Activated gamma-delta T cell treated with Interleukin-2 at 50 U/mL for 16 hours (primary cell): ENCODE data around the gene CYP21A2.
"Not testable (repeated sequence)": the region's sequence is repeated elsewhere in the genome, so short reads cannot be mapped to it uniquely, and the experiment has no call there.

Experiments
- DNase-seq: peaks from one replicate; pipeline ENCODE4 v3.0.0-alpha.2; 2020

CYP21A2 gene

GRCh38 chr6:32055756-32056155, 17.5 kb downstream of the CYP21A2 start:
- not testable (repeated sequence) for DNase-seq

- DNase-seq: no peak
These were observed 18.0 kb downstream of the CYP21A2 start for GRCh38 chr6:32056254-32056653.

- no peak for DNase-seq
These were observed 19.8 kb downstream of the CYP21A2 start for GRCh38 chr6:32057966-32058365.

GRCh38 chr6:32058511-32058963, 20.3 kb downstream of the CYP21A2 start:
- DNase-seq: no peak

GRCh38 chr6:32060966-32061655, 22.9 kb downstream of the CYP21A2 start:
- no peak for DNase-seq

GRCh38 chr6:32064706-32065105, 26.5 kb downstream of the CYP21A2 start:
- no peak for DNase-seq

- not testable (repeated sequence) for DNase-seq
These were observed 29.3 kb downstream of the CYP21A2 start for GRCh38 chr6:32067521-32067920.

GRCh38 chr6:32068315-32068714, 30.1 kb downstream of the CYP21A2 start:
- DNase-seq: not testable (repeated sequence)

GRCh38 chr6:32068867-32069266, 30.7 kb downstream of the CYP21A2 start:
- no peak for DNase-seq

- DNase-seq: no peak
These were observed 31.2 kb downstream of the CYP21A2 start for GRCh38 chr6:32069460-32069859.

GRCh38 chr6:32069878-32070515, 31.8 kb downstream of the CYP21A2 start:
- DNase-seq: no peak

- DNase-seq: no peak
These were observed 32.8 kb downstream of the CYP21A2 start for GRCh38 chr6:32070814-32071543.

GRCh38 chr6:32073101-32073500, 34.9 kb downstream of the CYP21A2 start:
- no peak for DNase-seq

- DNase-seq: no peak
These were observed 35.4 kb downstream of the CYP21A2 start for GRCh38 chr6:32073613-32074012.

- no peak for DNase-seq
These were observed 36.8 kb downstream of the CYP21A2 start for GRCh38 chr6:32074996-32075532.

- no peak for DNase-seq
These were observed 37.6 kb downstream of the CYP21A2 start for GRCh38 chr6:32075781-32076180.

- no peak for DNase-seq
These were observed 38.1 kb downstream of the CYP21A2 start for GRCh38 chr6:32076321-32076809.

GRCh38 chr6:32079566-32080290, 41.5 kb downstream of the CYP21A2 start:
- DNase-seq: no peak

- DNase-seq: no peak
These were observed 43.2 kb downstream of the CYP21A2 start for GRCh38 chr6:32081168-32081990.

- DNase-seq: no peak
These were observed 44.3 kb downstream of the CYP21A2 start for GRCh38 chr6:32082478-32082877.

- no peak for DNase-seq
These were observed 44.7 kb downstream of the CYP21A2 start for GRCh38 chr6:32082935-32083334.
